T1000 (cell line): ENCODE measurements around the gene CENPX.

ENCODE experiments used
- DNase-seq: peaks from one replicate; lab custom pipeline; 2025; ENCODE audit warnings: mixed read lengths; lab: John Stamatoyannopoulos, UW

The CENPX gene

DNA sequence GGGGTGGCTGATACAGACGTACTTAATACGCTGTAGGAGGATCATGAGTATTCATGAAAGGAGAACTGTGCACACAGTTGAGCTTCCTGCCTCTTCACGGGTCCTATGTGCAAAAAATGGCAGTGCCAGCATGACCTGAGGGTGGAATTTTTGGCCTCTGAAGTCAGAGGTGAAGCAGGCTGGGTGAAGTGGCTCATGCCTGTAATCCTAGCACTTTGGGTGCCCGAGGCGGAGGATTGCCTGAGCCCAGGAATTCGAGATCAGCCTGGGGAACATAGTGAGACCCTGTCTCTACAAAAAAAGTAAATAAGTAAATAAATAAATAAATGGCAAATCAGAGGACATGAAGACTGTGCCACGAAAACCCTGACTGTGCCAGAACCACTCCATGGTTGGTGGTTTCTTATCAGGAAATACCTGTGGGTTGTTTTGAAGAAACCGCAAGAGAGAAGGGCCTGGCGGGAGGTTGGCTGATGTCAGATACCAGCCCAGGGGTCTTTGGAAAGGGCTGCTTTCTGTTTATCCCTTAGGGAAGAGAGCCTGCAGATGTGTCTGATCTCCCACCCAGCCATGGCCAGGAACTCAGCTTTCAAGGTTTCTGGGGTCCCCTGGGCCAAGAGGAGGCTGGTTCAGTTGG, 41.9 kb downstream of the CENPX start:
- DNase-seq: no peak

DNA sequence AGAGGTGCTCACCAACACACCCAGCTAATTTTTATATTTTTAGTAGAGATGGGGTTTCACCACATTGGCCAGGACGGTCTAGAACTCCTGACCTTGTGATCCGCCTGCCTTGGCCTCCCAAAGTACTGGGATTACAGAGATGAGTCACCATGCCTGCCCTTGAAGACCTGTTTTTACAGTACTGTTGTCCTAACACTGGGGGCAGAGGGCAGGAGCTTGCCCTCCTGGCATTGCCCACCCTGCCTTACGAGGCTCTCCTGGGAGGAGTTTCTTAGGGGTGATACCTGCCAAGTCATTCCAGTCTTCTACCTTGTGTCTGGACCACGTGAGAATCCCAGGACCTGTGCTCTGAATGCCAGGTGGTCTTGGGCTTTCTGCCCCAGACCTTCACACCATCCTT, 42.6 kb downstream of the CENPX start:
- no peak for DNase-seq

DNA sequence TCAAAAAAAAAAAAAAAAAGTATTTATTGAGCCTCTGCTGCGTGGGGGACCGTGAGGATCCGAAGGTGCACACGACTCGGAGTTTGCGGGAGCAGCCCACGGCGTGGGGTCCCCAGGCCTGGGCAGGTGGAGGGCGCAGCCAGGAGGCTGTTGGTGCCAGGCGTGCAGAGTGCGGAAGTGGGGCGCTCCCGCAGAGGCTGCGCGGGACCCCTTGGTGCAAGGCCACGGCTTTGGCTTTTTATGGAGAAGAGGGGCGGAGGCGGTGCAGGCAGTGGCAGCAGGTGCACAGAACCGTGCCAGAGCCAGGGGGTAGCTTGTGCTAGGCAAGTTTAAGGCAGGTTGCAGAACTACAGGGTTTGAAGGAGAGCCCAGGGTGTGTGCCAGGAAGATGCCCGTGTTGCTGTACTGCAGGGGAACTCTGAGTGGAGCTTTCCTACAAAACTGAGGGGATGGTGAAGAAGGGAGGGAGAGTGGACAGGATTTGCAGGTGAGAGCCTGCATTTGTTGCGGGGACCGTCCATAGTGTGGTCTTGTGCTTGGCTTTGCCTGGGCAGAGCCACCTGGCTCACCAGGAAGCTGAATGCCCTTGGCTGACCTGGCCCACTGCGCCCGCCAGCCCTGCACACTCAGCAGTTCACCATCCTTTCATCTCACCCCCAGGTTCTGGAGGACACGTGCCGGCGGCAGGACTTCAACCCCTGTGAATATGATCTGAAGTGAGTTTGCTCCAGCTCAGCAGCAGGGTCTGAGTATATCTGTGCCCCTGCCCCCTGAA, 44.0 kb downstream of the CENPX start:
- DNase-seq: no peak

DNA sequence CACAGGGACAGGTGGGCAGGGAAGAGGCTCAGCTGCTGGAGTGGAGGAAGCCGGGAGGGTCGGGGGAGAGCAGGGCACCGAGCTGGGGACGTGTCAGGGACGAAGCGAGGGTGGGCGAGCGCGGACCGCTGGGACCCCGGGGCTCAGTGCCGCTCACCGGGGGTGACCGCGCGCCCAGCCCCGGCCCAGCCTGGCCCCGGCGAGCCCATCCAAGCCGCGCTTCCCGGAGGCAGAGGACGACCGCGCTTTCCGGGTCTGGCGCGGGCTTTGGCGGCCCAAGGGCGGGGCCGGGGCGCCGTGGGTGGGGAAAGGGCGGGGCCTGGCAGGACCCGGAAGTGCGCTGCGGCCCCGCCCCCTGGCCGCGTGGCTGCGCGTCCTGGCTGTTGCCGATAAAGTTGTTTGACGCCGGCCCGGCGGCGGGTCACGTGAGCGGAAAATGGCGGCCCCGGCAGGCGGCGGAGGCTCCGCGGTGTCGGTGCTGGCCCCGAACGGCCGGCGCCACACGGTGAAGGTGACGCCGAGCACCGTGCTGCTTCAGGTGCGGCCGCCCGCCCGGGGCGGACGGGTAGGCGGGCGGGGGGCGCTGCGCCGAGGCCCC, 45.4 kb downstream of the CENPX start, which contains the start of gene ASPSCR1:
ASPSCR1 (plus strand) TSS at position 419 of the 598 bp plus-strand sequence; CDS start at position 437, 18 bp downstream.
- DNase-seq: peak; percentile 87

DNA sequence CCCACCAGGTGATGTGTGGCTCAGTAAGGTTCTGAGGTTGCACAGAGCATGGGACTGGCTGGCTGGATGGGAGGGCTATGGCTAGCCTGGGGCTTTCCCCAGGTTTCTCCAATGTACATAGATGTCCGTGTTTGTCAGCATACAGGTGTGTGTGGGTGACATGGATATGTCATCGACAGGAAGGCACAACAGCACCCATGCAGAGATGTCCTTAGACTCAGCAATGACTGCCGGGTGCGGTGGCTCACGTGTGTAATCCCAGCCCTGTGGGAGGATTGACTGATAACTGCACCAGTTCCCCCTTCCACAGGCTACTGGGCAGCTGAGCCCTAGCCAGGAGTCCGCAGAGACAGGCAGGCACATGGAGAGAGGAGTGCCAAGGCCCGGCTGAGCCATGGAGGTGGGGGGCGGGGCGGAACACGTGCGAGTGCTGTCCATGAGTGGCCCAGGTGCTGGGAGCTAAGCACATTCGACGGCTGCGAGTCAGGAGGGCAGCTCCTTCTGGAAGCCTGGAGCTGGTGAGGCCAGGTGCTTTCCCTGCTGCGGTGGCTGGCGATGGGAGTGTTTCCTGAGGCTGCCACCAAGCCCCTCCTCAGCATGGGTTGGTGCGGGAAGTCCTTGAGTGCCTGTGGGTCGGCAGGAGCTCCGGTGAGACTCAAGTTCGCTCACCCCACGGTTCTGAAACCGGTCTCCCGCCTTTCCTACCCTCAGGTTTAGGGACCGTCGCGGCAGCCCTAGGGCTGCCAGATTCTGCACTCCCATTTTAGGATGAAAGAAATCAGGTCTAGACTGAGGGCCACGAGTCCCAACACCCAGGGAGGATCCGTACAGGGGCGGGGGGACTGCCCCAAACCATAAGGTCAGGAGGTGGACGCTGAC, 46.1 kb downstream of the CENPX start:
- no peak for DNase-seq

DNA sequence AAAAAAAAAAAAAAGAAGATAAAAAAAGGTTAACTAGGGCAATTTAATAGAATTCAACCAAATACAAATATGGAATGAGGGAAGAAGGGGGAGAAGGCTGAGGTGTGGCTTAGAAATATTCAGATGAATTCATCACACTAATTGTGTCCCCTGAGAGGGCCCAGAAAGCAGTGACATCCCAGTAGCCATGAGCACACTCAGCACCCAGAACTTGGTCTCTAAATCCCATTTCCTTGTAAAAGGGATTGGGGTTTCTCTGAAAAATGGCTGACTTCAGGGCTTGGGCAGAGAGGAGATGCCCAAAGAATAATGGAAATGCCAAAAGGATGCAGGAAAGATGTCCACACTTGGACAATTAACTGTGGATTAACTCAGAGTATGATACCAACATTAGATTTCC, 49.2 kb downstream of the CENPX start:
- DNase-seq: no peak

DNA sequence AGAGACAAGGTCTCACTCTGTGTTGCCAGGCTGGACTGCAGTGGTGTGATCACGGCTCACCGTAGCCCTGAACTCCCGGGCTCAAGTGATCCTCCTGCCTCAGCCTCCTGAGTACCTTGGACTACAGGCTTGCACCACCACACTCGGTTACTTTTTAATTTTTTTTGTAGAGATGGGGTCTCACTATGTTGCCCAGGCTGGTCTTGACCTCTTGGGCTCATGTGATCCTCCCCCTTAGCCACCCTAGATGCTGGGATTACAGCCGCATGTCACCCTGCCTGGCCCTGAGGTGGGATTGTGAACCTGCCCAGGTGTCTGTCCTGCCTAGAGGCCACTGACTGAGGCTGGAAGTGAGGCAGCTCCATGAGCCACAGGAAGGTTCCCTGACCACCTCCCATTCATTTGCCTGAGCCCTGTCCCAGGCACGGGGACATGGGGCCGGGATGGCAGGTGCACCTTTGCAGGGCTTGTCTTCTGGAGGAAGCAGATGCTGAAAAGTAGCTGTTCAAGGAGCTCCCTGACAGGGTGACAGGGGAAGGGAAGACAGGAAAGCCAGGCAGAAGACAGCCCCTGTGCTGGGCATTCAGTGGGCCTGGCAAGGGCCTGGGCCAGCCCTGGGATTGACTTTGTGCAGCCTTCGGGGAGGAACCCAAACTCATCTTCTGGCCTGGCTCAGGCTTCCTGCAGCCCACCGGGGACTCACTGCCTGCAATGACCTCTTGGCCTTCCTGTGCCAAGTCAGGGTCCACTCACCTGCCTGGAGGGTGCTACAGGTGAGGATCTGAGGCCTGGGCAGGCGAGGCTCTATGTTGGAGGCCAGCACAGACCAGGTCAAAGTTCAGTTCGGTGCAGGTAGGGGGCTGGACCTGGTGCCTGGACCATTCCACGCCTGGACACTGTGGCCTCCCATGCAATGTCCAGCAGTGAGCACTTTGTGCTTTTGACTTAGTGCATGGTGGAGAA, 53.5 kb downstream of the CENPX start:
- no peak for DNase-seq
